Metanephros (tissue), 1 donor: ENCODE results near the gene BMERB1. TPM values are rescaled to one million over a fixed set of nuclear protein-coding genes. Genes with fewer than 3 reads are reported as not detected.

Experiments
- total RNA-seq: library from RNA; depleted of rRNA; stranded (reverse); fragments of >200 nt; gene quantifications from one replicate; pipeline ENCODE4 v1.2.3, GENCODE V29; 2014

The BMERB1 gene
- 27.4 TPM for total RNA-seq

GRCh38 chr16:15434425-15435215 is at the start of gene BMERB1:
TSS of gene BMERB1 (plus strand) at chr16:15434588. CDS start at chr16:15434654, 66 bp downstream.

GRCh38 chr16:15395631-15396508 is 38.5 kb upstream of the BMERB1 start, which contains the start of gene MPV17L:
TSS of gene MPV17L (plus strand) at chr16:15395754. CDS start at chr16:15395898, 144 bp downstream.

Other genes starting within 250 kb of the BMERB1 start
- gene NPIPA5, start 56.3 kb upstream of the BMERB1 start, total RNA-seq, result not detected
- gene MPV17L, start 38.8 kb upstream of the BMERB1 start, total RNA-seq, result 8.2 TPM
- gene MARF1, start 208.6 kb downstream of the BMERB1 start, total RNA-seq, result 36.1 TPM
- 27.0 TPM for gene NDE1, start 215.7 kb downstream of the BMERB1 start, total RNA-seq